Fibroblast of lung (primary cell): ENCODE results near the gene JAKMIP1. TPM values are rescaled to one million over a fixed set of nuclear protein-coding genes. Genes with fewer than 3 reads are reported as not detected.

Experiments used
- DNase-seq, 2 donors: peaks; one replicate each; pipeline versions ENCODE4 v3.0.0 to v3.0.0-alpha.2; 2010; ENCODE audit warnings: low read depth in 2 of 2
- H2AFZ ChIP-seq: 2 replicates; pipeline ENCODE4 v1.5.1; 2012; ENCODE audit warnings: low read length, control low read depth, inconsistent platforms
- H3K27ac ChIP-seq: 2 replicates; pipeline ENCODE4 v1.5.1; 2011; ENCODE audit warnings: low read length, control low read depth; ENCODE audit not compliant: insufficient read depth
- H3K27me3 ChIP-seq: 2 replicates; pipeline ENCODE4 v1.5.1; 2011; ENCODE audit warnings: mild to moderate bottlenecking, low read length; ENCODE audit not compliant: control insufficient read depth, insufficient read depth
- H3K36me3 ChIP-seq: 2 replicates; pipeline ENCODE4 v1.5.1; 2011; ENCODE audit warnings: low read length; ENCODE audit not compliant: control insufficient read depth, insufficient read depth
- H3K4me1 ChIP-seq: 2 replicates; pipeline ENCODE4 v1.5.1; 2011; ENCODE audit warnings: low read length; ENCODE audit not compliant: control insufficient read depth, insufficient read depth; ENCODE audit errors: extremely low read depth
- H3K4me2 ChIP-seq: 2 replicates; pipeline ENCODE4 v1.5.1; 2011; ENCODE audit warnings: low read length, control low read depth; ENCODE audit not compliant: insufficient read depth; ENCODE audit errors: extremely low read depth
- H3K4me3 ChIP-seq, 4 experiments: fragments of 200-600 bp in 1 of 4; sonication (generic) in 1 of 4; replicated peaks in 1 of 4; 2 replicates each; pipeline ENCODE4 v1.5.1; 2011 to 2016; ENCODE audit warnings: low read length in 4 of 4, low read depth in 3 of 4, mild to moderate bottlenecking in 3 of 4, control low read depth in 2 of 4, inconsistent platforms in 1 of 4, mixed read lengths in 1 of 4; ENCODE audit not compliant: insufficient read depth in 1 of 4; ENCODE audit errors: control extremely low read depth in 1 of 4
- H3K79me2 ChIP-seq: 2 replicates; pipeline ENCODE4 v1.5.1; 2012; ENCODE audit warnings: mild to moderate bottlenecking, low read length, inconsistent platforms; ENCODE audit not compliant: control insufficient read depth, insufficient read depth
- H3K9ac ChIP-seq: 2 replicates; pipeline ENCODE4 v1.5.1; 2011; ENCODE audit warnings: mild to moderate bottlenecking, low read length, control low read depth; ENCODE audit not compliant: insufficient read depth
- H3K9me3 ChIP-seq: 2 replicates; pipeline ENCODE4 v1.5.1; 2012; ENCODE audit warnings: low read depth, low read length; ENCODE audit not compliant: control insufficient read depth, insufficient read depth
- H4K20me1 ChIP-seq: 2 replicates; pipeline ENCODE4 v1.5.1; 2011; ENCODE audit warnings: low read length; ENCODE audit not compliant: control insufficient read depth, insufficient read depth; ENCODE audit errors: extremely low read depth
- EZH2 ChIP-seq: IDR thresholded peaks from 2 replicates; pipeline ENCODE4 v1.5.1; 2012; ENCODE audit warnings: low read length, control low read depth, mild to moderate bottlenecking; ENCODE audit errors: missing control alignments
- polyA plus RNA-seq, 2 donors: library from polyadenylated mRNA; depleted of rRNA in 1 of 2; stranded (reverse) in 1 of 2; unstranded in 1 of 2; fragments of >200 nt; gene quantifications; 2 replicates each; pipeline ENCODE4 v1.2.1, GENCODE V29; 2011 to 2012; ENCODE audit warnings: missing spikeins in 1 of 2
- total RNA-seq: library from RNA; depleted of rRNA; stranded (reverse); fragments of >200 nt; gene quantifications from 2 replicates; pipeline ENCODE4 v1.2.1, GENCODE V29; 2014
- TF ChIP-seq, protein P1 (sequence below), 2 donors: IDR thresholded peaks in 1 of 2; conservative IDR thresholded peaks in 1 of 2; 1 replicate in 1 of 2; 2 replicates in 1 of 2; pipeline ENCODE4 v1.5.1; 2011 to 2012; ENCODE audit warnings: low read length in 2 of 2, control low read depth in 1 of 2, inconsistent platforms in 1 of 2, low read depth in 1 of 2, mild to moderate bottlenecking in 1 of 2

The JAKMIP1 gene
- total and polyA plus RNA-seq, 2 donors (not counting 1 experiment from before 2014, with no cell fraction given): not detected

DNA sequence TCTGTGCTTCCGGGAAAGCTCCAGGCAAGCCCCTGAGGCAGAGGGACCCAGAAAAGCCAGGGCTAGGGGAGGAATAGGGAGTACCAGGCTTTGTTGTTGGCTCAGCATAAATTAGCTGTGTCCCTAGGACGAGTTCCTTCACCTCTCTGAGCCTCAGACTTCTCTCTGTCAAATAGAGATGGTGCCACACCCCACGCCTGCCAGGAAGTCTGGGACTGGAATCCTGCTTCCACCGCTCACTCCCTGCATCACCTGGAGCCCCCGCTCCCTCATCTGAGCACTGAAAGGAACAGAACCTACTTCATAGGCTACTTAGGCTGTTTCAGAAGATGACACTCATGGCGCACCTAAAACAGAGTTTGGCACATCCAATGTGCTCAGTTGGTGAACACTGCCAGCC is 8.1 kb upstream of the JAKMIP1 start:
- Histone ChIP-seq H3K9me3 (no peaks in the 10 kb centered on the region), H3K79me2 (no peaks in the 10 kb centered on the region), H3K4me1 (no peaks in the 10 kb centered on the region), H3K36me3 (no peaks in the 10 kb centered on the region), H3K4me3 (no peak overlapping the region), H3K27me3 (no peaks in the 10 kb centered on the region), H2AFZ (no peak overlapping the region), H3K27ac (no peak overlapping the region), H3K9ac (no peak overlapping the region), H3K4me2 (no peak overlapping the region), H4K20me1 (no peaks in the 10 kb centered on the region)
- no peak for DNase-seq
- TF ChIP-seq EZH2: no peak
- TF ChIP-seq, protein P1, sequence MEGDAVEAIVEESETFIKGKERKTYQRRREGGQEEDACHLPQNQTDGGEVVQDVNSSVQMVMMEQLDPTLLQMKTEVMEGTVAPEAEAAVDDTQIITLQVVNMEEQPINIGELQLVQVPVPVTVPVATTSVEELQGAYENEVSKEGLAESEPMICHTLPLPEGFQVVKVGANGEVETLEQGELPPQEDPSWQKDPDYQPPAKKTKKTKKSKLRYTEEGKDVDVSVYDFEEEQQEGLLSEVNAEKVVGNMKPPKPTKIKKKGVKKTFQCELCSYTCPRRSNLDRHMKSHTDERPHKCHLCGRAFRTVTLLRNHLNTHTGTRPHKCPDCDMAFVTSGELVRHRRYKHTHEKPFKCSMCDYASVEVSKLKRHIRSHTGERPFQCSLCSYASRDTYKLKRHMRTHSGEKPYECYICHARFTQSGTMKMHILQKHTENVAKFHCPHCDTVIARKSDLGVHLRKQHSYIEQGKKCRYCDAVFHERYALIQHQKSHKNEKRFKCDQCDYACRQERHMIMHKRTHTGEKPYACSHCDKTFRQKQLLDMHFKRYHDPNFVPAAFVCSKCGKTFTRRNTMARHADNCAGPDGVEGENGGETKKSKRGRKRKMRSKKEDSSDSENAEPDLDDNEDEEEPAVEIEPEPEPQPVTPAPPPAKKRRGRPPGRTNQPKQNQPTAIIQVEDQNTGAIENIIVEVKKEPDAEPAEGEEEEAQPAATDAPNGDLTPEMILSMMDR (conservative IDR thresholded peaks at IDR 0.05 in 1 of 2, IDR thresholded peaks at IDR 0.05 in 1 of 2; ENCODE audit: low read depth in 1 of 2, low read length in 2 of 2): no peak

DNA sequence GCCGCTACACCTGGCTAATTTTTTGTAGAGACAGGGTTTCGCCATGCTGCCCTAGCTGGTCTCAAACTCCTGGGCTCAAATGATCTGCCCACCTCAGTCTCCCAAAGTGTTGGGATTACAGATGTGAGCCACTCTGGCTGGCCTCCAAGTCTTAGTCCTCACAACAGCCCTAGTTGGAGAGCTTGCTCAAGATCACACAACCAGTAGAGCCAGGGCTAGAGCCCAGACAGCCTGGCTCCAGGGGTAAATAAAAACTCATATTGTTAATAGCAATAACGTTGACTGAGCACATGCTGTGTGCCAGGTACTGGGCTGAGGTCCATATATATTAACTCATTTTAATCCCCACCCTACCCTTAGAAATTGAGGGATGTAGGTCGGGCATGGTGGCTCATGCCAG is 7.3 kb upstream of the JAKMIP1 start:
- no peak for DNase-seq
- H3K4me3 ChIP-seq: no peak overlapping the region
- TF ChIP-seq EZH2: no peak
- TF ChIP-seq, protein P1 (conservative IDR thresholded peaks at IDR 0.05 in 1 of 2, IDR thresholded peaks at IDR 0.05 in 1 of 2; ENCODE audit: low read depth in 1 of 2, low read length in 2 of 2): no peak

DNA sequence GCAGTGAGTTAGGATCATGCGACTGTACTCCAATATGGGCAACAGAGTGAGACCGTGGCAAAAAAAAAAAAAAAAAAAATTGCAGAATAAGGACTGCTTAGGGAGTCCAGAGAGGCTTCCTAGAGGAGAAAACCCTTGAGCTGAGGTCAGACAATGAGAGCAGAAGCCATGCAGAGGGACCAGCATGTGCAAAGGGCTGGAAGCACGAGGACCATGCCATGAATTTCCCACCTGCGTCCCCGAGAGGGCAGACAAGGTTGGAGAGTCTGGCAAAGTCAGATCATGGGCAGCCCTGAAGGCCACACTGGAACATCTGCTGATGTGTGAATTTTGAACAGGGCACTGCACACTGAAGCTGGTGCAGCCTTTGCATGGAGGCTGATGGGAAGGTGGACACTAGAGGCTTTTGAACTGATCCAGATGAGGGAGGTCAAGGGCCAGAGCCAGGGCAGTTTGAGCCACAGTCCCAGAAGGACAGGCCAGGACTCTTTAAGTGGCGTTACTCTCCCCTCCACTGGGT is 6.5 kb upstream of the JAKMIP1 start:
- Histone ChIP-seq H3K4me1 (no peaks in the 10 kb centered on the region), H3K9me3 (no peaks in the 10 kb centered on the region), H3K27me3 (no peaks in the 10 kb centered on the region), H4K20me1 (no peaks in the 10 kb centered on the region), H3K9ac (no peak overlapping the region), H3K4me3 (no peak overlapping the region), H2AFZ (no peak overlapping the region), H3K79me2 (no peaks in the 10 kb centered on the region), H3K36me3 (no peaks in the 10 kb centered on the region), H3K27ac (no peak overlapping the region), H3K4me2 (no peak overlapping the region)
- no peak for TF ChIP-seq EZH2
- TF ChIP-seq, protein P1 (conservative IDR thresholded peaks at IDR 0.05 in 1 of 2, IDR thresholded peaks at IDR 0.05 in 1 of 2; ENCODE audit: low read depth in 1 of 2, low read length in 2 of 2): no peak
- DNase-seq: no peak

More for the DNA sequence above, 7.3 kb upstream of the JAKMIP1 start:
- Histone ChIP-seq H3K4me2 (no peak overlapping the region), H3K9me3 (no peaks in the 10 kb centered on the region), H2AFZ (no peak overlapping the region), H3K27ac (no peak overlapping the region), H3K9ac (no peak overlapping the region), H3K79me2 (no peaks in the 10 kb centered on the region), H3K4me1 (no peaks in the 10 kb centered on the region), H3K36me3 (no peaks in the 10 kb centered on the region), H3K27me3 (no peaks in the 10 kb centered on the region), H4K20me1 (no peaks in the 10 kb centered on the region)
